K562 (cell line): ENCODE measurements around the gene SP6.

Experiments
- CTCF ChIP-seq, 3 experiments: IDR thresholded peaks in 2 of 3; conservative IDR thresholded peaks in 1 of 3; 2 replicates each; pipeline ENCODE4 v1.5.1; 2011 to 2012; ENCODE audit warnings: low read length in 3 of 3, mild to moderate bottlenecking in 3 of 3, control low read depth in 2 of 3, improper control_type of control experiment in 1 of 3, inconsistent platforms in 1 of 3, low read depth in 1 of 3, mixed read lengths in 1 of 3, moderate library complexity in 1 of 3; ENCODE audit not compliant: insufficient read depth in 2 of 3
- ESRRA ChIP-seq: fragments of 450-650 bp; IDR thresholded peaks from 2 replicates; pipeline ENCODE4 v1.6.1; 2014; ENCODE audit warnings: low read depth, mild to moderate bottlenecking, moderate library complexity, borderline replicate concordance
- GTF3C2 ChIP-seq: IDR thresholded peaks from 3 replicates; pipeline ENCODE4 v1.6.1; 2011; ENCODE audit warnings: borderline replicate concordance, mild to moderate bottlenecking, moderate library complexity; ENCODE audit not compliant: insufficient read length; ENCODE audit errors: extremely low read depth
- MEIS2 ChIP-seq: fragments of 450-650 bp; IDR thresholded peaks from 2 replicates; pipeline ENCODE4 v1.6.1; 2014; ENCODE audit warnings: mild to moderate bottlenecking; ENCODE audit not compliant: partially characterized antibody
- NFE2 ChIP-seq: IDR thresholded peaks from 2 replicates; pipeline ENCODE4 v1.6.1; 2014; ENCODE audit warnings: antibody characterized with exemption, low read depth
- POLR2AphosphoS5 ChIP-seq: IDR thresholded peaks from 2 replicates; pipeline ENCODE4 v1.6.1; 2011; ENCODE audit warnings: mild to moderate bottlenecking, low read depth, low read length, moderate library complexity; ENCODE audit not compliant: control insufficient read depth, insufficient read depth
- PTBP1 ChIP-seq: fragments of 200-400 bp; formaldehyde crosslinking; IDR thresholded peaks from 2 replicates; pipeline ENCODE4 v1.6.1; 2017; ENCODE audit warnings: low read depth, low read length
- SAFB2 ChIP-seq: fragments of 200-400 bp; formaldehyde crosslinking; IDR thresholded peaks from 2 replicates; pipeline ENCODE4 v1.6.1; 2018; ENCODE audit warnings: borderline replicate concordance, low read length, low read depth, moderate library complexity; ENCODE audit not compliant: severe bottlenecking
- TF ChIP-seq, protein P1 (sequence below): sonication (generic); formaldehyde crosslinking; IDR thresholded peaks from 2 replicates; pipeline ENCODE4 v1.8.1; 2022; ENCODE audit warnings: missing genetic modification reagents
- TF ChIP-seq, protein P2 (sequence below): fragments of 450-650 bp; IDR thresholded peaks from 2 replicates; pipeline ENCODE4 v1.6.1; 2016; ENCODE audit warnings: missing biosample characterization, missing genetic modification characterization

DNA sequence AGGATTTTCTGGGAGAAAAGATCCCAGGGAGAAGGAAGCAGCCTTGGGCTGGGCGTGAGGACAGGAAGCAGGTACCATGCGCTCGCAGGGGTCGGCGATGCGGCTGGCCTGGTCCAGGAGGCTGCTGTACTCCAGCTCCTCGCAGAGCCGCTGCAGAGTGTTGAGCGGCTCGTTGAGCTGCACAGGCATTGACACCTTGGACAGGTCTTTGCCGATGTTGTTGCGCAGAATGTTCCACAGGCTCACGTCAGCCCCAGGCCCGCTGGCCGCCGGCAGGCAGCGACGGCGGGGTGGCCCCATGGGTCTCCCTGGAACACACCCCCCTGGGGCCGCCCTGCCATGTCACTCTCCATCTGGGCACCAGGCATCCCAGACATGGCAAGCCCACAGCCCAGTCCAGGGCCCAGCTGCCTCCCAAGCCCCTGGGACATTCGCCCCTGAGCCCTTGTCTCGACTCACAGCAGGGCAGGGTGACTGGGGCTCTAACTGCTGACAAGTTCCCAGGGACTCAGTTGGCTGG, 37.4 kb downstream of the SP6 start:
- no peak for TF ChIP-seq POLR2AphosphoS5
- TF ChIP-seq PTBP1, result no peak
- TF ChIP-seq, protein P1, sequence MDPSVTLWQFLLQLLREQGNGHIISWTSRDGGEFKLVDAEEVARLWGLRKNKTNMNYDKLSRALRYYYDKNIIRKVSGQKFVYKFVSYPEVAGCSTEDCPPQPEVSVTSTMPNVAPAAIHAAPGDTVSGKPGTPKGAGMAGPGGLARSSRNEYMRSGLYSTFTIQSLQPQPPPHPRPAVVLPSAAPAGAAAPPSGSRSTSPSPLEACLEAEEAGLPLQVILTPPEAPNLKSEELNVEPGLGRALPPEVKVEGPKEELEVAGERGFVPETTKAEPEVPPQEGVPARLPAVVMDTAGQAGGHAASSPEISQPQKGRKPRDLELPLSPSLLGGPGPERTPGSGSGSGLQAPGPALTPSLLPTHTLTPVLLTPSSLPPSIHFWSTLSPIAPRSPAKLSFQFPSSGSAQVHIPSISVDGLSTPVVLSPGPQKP (CRISPR knock-in tag), result no peak
- no peak for TF ChIP-seq CTCF (IDR thresholded peaks at IDR 0.05 in 2 of 3, conservative IDR thresholded peaks at IDR 0.05 in 1 of 3; ENCODE audit: insufficient read depth in 2 of 3, low read depth in 1 of 3, low read length in 3 of 3)
- no peak for TF ChIP-seq SAFB2
- TF ChIP-seq ESRRA, result no peak
- TF ChIP-seq, protein P2, sequence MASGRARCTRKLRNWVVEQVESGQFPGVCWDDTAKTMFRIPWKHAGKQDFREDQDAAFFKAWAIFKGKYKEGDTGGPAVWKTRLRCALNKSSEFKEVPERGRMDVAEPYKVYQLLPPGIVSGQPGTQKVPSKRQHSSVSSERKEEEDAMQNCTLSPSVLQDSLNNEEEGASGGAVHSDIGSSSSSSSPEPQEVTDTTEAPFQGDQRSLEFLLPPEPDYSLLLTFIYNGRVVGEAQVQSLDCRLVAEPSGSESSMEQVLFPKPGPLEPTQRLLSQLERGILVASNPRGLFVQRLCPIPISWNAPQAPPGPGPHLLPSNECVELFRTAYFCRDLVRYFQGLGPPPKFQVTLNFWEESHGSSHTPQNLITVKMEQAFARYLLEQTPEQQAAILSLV (tag), result no peak
- TF ChIP-seq MEIS2, result no peak
- no peak for TF ChIP-seq NFE2
- no peak for TF ChIP-seq GTF3C2
